NT2/D1 (cell line): ENCODE data around the gene MBD2.
"Not testable (repeated sequence)": the region's sequence is repeated elsewhere in the genome, so short reads cannot be mapped to it uniquely, and the experiment has no call there.

Source experiments
- DNase-seq: peaks from one replicate; pipeline ENCODE4 v3.0.0-alpha.2; 2011; ENCODE audit warnings: low read depth, low spot score
- H3K27me3 ChIP-seq: 2 replicates; pipeline ENCODE4 v1.6.0; 2011; ENCODE audit warnings: mild to moderate bottlenecking; ENCODE audit not compliant: insufficient read length, insufficient read depth
- H3K36me3 ChIP-seq: 2 replicates; pipeline ENCODE4 v1.6.1; 2011; ENCODE audit warnings: mild to moderate bottlenecking, low read length, mixed read lengths; ENCODE audit not compliant: insufficient read depth, insufficient read length
- H3K4me1 ChIP-seq: 2 replicates; pipeline ENCODE4 v1.5.1; 2011; ENCODE audit not compliant: insufficient read depth, insufficient read length
- H3K4me3 ChIP-seq: 2 replicates; pipeline ENCODE4 v1.5.1; 2011; ENCODE audit warnings: low read depth; ENCODE audit not compliant: insufficient read length
- H3K9ac ChIP-seq: 2 replicates; pipeline ENCODE4 v1.6.0; 2011; ENCODE audit warnings: low read depth; ENCODE audit not compliant: insufficient read length
- H3K9me3 ChIP-seq: 2 replicates; pipeline ENCODE4 v1.5.1; 2011; ENCODE audit warnings: mild to moderate bottlenecking, low read length; ENCODE audit not compliant: insufficient read depth
- SUZ12 ChIP-seq: IDR thresholded peaks from 2 replicates; pipeline ENCODE4 v1.6.1; 2011; ENCODE audit not compliant: insufficient read length, insufficient read depth; ENCODE audit errors: extremely low read depth
- YY1 ChIP-seq: IDR thresholded peaks from 2 replicates; pipeline ENCODE4 v1.6.1; 2011; ENCODE audit not compliant: insufficient read length, insufficient read depth
- ZNF274 ChIP-seq: IDR thresholded peaks from 2 replicates; pipeline ENCODE4 v1.6.1; 2011; ENCODE audit warnings: mild to moderate bottlenecking, low read depth, low read length

MBD2 gene

DNA sequence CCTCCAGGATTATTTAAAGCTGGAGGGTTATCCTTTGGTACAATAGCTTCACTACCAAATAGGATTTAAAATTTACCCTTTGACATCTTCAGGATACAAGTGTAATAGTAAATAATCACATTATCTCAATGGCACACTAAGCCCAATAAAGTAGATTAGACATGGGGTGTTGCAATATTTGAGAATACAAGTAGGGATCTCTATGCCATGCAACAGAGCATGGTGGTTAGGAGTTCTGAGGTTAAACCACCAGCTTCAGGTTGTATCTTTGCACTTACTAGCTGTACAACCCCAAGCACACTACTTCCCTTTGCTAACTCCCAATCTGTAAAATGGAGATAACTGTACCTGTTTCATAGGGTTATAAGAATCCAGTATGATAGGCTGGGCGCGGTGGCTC is 6.2 kb downstream of the MBD2 start:
- Histone ChIP-seq H3K9ac (no peak overlapping the region), H3K36me3 (peaks cover 4% of the 10 kb centered on the region), H3K9me3 (no peaks in the 10 kb centered on the region), H3K4me1 (no peaks in the 10 kb centered on the region), H3K27me3 (no peaks in the 10 kb centered on the region), H3K4me3 (no peak overlapping the region)
- DNase-seq, result no peak
- TF ChIP-seq SUZ12 (no peak), ZNF274 (no peak), YY1 (no peak)

- H3K4me1 ChIP-seq, result no peaks in the 10 kb centered on the region
- no peak overlapping the region for H3K9ac ChIP-seq
- no peaks in the 10 kb centered on the region for H3K27me3 ChIP-seq
- peaks cover under 1% of the 10 kb centered on the region for H3K36me3 ChIP-seq
- no peak overlapping the region for H3K4me3 ChIP-seq
- no peak for DNase-seq
- H3K9me3 ChIP-seq, result no peaks in the 10 kb centered on the region
- TF ChIP-seq SUZ12, result no peak
- no peak for TF ChIP-seq ZNF274
- TF ChIP-seq YY1, result no peak
Measured at GRCh38 chr18:54217624-54218023, 6.8 kb downstream of the MBD2 start.

DNA sequence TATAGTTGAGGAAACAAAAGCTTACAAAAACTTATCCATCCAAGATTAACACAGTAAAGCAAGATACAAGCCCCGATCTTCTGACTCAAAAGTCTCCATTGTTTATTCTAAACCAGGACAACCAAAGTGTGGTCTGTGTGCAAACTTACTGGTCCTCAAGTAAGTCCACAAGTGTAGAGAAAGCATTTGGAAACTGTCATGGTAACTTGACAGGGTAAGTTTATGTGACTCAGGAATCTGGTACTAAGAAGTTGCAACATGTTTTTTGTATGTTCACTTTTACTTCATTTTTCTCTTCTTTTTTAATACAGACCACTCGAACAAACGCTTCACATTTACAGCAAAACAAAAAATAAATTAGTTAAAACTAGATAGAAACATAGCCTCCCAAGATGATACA is 9.4 kb downstream of the MBD2 start:
- TF ChIP-seq SUZ12 (no peak), ZNF274 (no peak), YY1 (no peak)
- DNase-seq, result no peak
- Histone ChIP-seq H3K4me1 (no peaks in the 10 kb centered on the region), H3K4me3 (no peak overlapping the region), H3K9ac (no peak overlapping the region), H3K27me3 (no peaks in the 10 kb centered on the region), H3K36me3 (no peaks in the 10 kb centered on the region), H3K9me3 (no peaks in the 10 kb centered on the region)

DNA sequence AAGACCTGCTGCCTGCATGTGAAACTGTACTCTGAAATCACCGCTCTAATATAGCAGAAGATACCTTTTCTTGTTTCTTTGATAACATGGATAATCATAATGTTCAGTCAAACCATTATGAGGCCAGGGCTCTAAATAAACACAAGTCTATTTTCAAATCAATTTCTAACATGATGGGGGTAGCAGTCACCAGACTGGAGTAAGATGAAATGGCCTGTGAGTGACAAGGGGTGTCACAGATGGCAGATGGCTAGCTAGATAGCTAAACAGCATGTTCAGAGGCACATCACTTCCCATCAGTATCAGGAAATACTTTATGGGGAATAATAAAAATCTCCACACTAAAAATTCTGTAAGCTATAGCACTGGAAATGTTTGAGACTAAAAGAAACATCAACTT is 14.0 kb downstream of the MBD2 start:
- no peaks in the 10 kb centered on the region for H3K9me3 ChIP-seq
- DNase-seq, result no peak

GRCh38 chr18:54209471-54210180 is 14.8 kb downstream of the MBD2 start:
- Histone ChIP-seq H3K27me3 (no peaks in the 10 kb centered on the region), H3K36me3 (no peaks in the 10 kb centered on the region), H3K4me1 (no peaks in the 10 kb centered on the region), H3K9me3 (no peaks in the 10 kb centered on the region), H3K9ac (no peak overlapping the region), H3K4me3 (no peak overlapping the region)
- TF ChIP-seq ZNF274 (no peak), YY1 (no peak), SUZ12 (no peak)
- DNase-seq, result no peak

More for the DNA sequence above, 14.0 kb downstream of the MBD2 start:
- TF ChIP-seq SUZ12, result no peak
- no peak for TF ChIP-seq ZNF274
- no peak for TF ChIP-seq YY1
- no peaks in the 10 kb centered on the region for H3K27me3 ChIP-seq
- H3K9ac ChIP-seq, result no peak overlapping the region
- H3K4me3 ChIP-seq, result no peak overlapping the region
- no peaks in the 10 kb centered on the region for H3K36me3 ChIP-seq
- no peaks in the 10 kb centered on the region for H3K4me1 ChIP-seq

DNA sequence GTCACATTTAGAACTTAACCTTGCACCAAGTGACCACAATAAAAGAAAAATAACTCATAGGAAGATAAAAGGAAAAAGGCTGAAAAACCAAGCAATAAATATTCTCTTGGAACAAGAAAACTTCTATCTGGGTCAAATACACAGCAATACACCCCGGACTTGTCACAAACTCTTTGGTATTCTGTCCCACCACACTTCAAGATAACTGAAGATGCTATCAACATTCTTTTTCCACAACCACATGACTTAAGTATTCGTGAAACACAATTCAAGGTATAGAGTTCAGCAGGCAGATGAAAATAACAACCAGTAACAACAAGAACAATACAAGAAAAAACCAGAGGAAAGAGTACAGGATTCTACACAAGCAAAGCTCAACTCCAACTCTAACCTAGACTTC is 18.0 kb downstream of the MBD2 start:
- Histone ChIP-seq H3K27me3 (no peaks in the 10 kb centered on the region), H3K9ac (no peak overlapping the region), H3K4me1 (no peaks in the 10 kb centered on the region), H3K9me3 (no peaks in the 10 kb centered on the region), H3K36me3 (peaks cover 19% of the 10 kb centered on the region), H3K4me3 (no peak overlapping the region)
- no peak for DNase-seq
- TF ChIP-seq YY1 (no peak), ZNF274 (no peak), SUZ12 (no peak)

DNA sequence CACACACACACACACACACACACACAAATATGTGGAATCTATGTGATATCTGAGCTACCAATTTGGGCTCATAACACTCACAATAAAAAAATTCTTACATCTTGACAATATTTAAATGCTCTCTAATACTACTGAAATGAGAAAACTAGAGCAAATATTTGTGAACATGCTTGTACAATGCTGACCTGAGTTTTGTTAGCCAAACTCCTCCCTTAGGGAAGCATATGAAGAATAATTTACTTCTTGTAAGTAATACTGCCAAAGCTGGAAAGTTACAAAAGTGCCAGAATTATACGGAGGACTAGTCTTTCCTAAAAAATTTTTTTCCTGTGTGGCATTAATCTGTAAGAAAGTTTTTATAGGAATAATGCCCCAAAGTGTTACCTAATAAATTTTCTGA is 18.5 kb downstream of the MBD2 start:
- no peaks in the 10 kb centered on the region for H3K9me3 ChIP-seq
- TF ChIP-seq ZNF274, result no peak
- TF ChIP-seq YY1, result no peak
- TF ChIP-seq SUZ12, result no peak
- peaks cover 23% of the 10 kb centered on the region for H3K36me3 ChIP-seq
- H3K4me3 ChIP-seq, result no peak overlapping the region
- H3K27me3 ChIP-seq, result no peaks in the 10 kb centered on the region
- no peaks in the 10 kb centered on the region for H3K4me1 ChIP-seq
- no peak for DNase-seq
- no peak overlapping the region for H3K9ac ChIP-seq

DNA sequence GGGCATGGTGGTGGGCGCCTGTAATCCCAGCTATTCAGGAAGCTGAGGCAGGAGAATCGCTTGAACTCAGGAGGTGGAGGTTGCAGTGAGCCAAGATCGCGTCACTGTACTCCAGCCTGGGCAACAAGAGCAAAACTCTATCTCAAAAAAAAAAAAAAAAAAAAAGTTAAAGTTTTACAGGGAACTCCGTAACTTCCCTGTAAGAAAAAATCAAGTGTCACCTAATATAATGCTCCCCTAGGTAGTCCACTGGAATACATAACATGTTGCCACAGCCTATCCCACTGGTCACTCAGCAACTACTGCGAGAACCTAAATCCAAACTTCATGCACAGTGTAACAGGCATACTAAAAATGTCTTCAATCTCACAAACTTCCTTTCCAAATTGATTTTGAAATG is 19.0 kb downstream of the MBD2 start:
- not testable (repeated sequence) for H3K9me3 ChIP-seq, H3K27me3 ChIP-seq, H3K4me1 ChIP-seq, H3K4me3 ChIP-seq, H3K9ac ChIP-seq, DNase-seq
- peaks cover 24% of the 10 kb centered on the region for H3K36me3 ChIP-seq
